AG08395 (cell line): ENCODE measurements around the gene CCDC33.

ENCODE experiments used
- DNase-seq: peaks from one replicate; pipeline ENCODE4 v3.0.0; 2012; ENCODE audit warnings: mixed read lengths, low spot score

The CCDC33 gene

DNA sequence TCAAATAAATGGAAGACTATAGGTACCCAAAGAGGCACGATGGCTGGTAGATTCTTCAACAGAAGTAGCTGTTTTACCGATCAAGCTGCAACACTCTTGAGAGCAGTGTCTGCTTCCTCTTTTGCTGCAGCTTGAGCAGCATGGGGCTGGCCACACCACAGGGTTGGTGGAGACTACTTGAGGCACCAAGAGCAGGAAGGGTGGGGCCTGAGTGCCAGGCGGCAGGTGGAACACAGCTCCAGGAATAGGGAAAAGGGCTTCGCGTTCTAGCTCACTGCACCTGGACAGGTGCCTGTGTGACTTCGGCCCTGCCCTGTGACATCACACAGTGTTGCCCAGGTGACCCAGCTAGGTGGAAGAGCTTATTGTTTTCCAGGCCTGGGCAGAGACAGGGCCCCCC, at the start of gene CCDC33:
TSS of gene CCDC33 (plus strand) at position 365 of the 400 bp plus-strand sequence. CDS start 394 bp downstream, outside the sequence.
- no peak for DNase-seq

DNA sequence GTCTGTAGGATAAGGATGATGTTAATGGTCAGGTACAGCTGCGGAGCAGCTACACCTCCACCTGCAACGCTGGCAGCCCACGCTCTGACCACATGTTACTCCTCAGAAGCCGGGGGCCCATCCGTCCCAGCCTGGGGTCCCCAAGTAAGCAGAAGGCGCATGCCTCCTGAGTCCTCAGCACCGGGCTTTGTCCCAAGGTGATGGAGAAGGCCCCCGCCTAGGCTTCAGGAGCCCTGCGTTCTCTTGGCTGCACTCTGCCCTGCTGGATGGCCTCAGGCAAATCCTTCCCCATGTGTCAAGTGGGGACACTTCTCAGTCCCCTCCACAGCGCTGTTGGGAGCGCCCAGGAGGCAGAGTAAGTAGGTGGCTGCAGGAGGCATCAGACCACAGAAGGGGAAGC, 47.9 kb upstream of the CCDC33 start:
- no peak for DNase-seq

DNA sequence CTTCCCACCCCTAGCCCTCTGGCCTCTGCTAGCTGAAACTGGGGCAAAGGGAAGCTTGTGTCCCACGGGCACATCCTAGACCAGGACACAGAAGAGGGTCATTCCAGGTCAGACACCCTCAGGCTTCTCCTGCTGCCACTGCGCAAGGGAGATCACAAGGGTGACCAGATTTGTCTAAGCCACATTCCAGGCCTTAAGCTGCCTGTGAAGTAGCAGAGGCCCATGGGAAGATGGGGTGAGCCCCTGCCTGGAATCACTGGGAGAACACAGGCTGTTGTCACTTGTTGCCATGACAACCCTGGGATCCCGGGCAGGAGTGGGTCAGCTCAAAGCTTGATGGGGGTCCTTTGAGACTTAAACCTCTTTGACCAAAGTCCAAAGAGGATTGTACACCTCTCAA, 44.3 kb upstream of the CCDC33 start:
- no peak for DNase-seq

DNA sequence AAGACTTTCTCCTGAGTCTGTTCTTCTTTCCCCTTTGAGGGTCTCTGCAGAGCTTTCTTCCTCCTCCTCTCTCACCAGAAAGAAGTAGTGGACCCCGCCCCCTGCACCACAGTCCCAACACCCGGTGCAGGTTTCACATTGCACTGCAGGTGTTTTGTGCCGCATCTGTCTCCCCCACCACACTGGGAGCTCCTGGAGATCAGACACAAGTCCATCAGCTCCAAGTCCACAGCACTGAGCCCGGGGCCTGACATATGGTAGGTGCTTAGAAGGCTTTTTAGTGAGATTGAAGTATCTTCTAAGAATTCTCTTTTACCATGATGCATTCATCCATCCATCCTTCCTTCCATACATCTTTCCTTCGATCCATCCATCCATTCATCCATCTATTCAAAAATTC, 43.4 kb upstream of the CCDC33 start:
- DNase-seq: no peak

GRCh38 chr15:74193299-74193718, 42.8 kb upstream of the CCDC33 start:
- peak; percentile 84 for DNase-seq

DNA sequence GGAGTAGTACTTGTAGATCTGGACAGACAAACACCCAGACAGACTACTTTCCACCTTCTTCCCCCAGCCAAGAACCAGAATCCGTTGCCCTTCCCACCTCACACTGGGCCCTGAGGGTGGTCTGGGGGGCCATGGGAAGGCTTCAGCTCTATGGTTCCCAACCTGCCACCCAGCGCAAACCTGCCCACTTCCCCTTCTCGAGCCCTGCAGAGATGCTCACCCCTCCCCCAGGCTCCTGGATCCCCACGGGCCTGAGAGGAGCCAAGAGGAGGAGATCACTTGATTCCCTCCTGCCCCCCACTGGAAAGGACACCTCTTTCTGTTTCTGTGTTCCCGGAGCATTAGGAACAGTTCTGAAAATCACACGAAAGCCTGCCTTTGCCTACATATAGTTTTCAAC, 42.2 kb upstream of the CCDC33 start:
- no peak for DNase-seq

DNA sequence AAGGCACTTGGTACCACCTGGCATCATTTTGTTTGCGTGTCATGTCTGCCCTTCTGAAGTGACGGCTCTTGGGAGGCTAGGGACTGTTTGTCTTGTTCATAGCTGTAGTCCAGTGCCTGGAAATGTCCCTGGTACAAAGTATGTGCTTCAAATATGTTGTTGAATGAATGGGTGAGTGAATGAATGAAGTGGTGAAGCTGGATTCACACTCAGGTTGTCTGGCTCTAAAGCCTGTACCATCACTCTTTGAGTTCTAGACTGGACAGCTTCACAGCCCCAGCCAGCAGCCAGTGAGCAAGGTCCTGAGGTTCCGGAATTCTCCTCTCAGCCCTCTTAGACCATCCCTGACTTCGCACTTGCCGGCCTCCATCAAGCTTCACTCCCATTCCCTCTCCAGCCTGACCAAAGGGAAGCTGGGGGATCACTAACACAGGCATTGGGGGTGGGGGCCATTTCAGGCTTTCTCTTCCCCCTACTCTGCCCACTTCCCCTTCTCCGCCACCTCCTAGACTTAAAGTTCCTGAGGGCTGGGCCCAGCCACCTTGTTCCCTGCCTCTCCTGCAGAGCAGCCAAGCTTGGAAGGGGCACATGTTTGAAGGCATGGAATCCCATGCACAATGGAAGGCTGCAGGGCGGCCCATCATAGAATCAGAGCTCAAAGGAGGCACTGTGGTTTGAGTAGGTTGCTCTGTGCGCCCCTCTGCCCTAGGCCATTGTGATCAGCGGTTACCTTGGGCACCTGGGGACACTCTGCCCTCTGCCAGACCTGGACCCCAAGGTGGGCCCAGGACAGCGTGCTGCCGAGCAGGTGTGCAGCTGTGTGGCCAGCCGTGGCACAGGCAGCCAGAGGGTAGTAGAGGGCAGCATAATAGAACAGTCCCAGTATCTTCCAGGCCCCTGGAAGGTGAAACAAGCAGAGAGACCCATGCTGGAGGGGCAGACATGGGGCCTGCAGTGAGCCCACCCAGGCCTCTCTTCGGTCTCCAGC, 41.3 kb upstream of the CCDC33 start:
- DNase-seq: no peak

DNA sequence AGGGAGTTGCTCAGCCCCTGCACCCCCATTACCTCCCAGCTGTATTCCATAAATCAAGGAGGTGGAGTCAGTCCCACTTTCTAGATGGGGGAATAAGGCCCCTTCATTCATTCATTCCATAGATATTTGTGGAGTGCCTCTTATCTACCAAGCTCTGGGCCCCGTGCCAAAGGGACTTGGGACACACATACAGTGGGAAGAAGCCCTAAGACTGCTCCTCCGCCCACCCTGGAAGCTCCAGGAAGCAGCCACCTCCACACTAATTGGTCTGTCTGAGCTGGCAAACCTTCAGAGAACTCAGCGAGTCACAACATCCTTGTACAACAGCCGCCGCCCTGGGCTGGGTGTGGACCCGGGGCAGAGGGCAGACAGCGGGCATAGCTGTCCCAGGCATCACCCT, 40.0 kb upstream of the CCDC33 start:
- peak; percentile 89 for DNase-seq

DNA sequence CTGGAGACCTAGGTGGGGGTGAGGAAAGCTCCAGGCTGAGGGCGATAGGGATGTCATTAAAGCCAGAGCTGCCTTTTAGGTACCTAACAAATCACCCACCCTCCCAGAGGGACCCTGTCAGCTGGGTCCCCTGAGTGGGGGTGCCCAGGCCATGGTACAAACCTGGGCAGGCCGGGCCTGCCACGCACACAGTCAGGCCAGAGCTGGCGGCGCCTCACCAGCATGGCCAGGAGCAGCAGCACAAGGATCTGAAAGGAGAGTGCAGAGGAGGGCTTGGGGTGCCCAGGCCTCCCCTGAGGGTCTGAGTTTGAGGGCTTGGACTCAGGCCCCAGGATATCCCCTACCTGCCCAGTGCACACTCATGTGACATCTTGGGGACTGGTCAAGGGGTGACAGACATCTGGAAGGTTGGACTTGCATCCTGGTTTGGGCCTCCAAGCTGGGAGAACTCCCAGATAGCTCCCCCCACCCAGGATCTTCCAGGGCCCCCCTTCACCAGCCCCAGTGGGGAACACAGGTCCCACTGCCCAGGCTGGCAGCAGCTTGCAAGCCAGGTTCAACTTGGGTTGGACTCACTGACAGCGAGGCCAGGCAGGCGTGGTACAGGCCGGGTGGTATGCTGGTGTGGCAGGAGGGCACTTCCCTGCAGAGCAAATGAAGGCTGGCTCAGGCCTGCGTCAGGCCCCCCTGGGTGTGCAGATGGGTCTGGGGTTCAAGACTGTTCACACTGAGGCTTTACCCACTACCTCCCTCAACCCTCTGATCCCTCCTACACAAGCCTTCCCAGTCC, 38.8 kb upstream of the CCDC33 start:
- no peak for DNase-seq

GRCh38 chr15:74199297-74199652, 36.9 kb upstream of the CCDC33 start:
- DNase-seq: no peak

DNA sequence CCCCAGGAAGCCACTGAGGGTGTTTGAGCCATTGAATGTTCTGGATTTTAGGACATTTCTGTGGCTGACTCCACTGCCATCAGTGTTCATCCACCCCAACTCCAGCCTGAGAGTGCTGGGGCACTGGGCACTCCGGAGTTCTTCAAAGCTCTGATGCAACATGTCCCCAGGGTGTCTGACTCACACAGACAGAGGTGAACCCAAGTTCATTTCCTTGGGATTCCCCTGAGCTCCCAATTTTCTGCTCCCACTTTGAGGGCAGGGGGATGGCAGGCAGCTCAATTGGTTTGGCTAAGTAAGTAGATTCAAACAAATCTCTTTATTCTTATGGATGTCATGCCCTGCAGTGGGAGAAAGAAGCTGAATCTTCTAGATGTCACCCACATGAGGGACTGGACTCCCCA, 35.7 kb upstream of the CCDC33 start:
- DNase-seq: peak; percentile 75

DNA sequence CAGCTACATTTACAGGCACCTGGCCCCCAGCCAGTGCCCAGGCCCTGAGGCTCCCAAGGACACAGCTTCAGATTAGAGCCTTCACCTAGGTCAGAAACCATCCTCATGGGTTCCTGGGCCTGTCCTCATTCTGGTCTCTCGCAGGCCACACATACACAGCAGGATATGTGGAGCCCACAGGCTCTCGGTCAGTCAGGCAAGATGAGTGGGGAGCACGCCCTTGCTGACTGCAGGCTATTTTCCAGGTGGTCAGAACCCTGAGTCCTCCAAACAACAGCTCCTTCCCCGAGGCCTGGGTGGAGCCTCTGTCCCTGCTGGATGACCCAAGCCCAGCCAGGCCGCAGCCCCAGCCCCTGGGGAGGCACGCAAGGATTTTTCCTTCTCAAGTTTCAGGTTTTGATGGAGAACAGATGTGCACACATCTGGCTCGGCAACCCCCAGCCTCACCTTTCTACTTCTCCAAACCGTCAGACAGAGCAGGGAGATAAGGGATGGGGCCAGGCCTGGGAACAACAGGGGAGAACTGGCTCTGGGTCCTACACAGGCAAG, 35.2 kb upstream of the CCDC33 start:
- peak; percentile 50 for DNase-seq

- no peak for DNase-seq
Observed at GRCh38 chr15:74201710-74202420, 34.3 kb upstream of the CCDC33 start.

GRCh38 chr15:74202452-74203401, 33.4 kb upstream of the CCDC33 start, which contains the start of gene STRA6:
Gene STRA6, minus strand, starts transcription at chr15:74202787. Its CDS starts 520 bp downstream, at chr15:74202267.
- no peak for DNase-seq

DNA sequence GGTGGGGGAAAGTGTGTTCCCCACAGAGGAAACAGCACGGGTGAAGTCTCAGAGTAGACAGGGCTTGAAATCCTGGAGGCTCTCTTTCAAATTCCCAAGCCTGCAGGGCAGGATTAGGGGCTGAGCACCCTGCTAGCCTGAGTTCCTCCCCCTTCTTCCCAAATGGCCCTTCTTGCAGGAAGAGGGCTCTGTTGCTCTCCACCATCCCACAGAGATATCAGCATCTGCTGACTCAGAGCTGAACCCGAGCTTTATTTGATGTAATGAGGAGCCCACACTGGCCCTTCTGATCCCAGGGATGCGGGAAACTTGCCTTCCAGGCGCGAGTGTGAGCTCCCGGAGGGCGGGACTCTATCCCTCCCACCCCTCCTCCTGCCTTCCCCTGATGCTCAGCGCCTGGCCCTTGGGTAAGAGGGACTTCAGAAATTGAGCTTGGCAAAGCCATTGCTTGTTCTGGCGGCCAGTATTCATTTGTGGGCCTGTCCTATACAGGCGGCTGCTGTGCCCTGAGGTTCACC, 32.2 kb upstream of the CCDC33 start:
- DNase-seq: peak; percentile 34

GRCh38 chr15:74205582-74205947, 30.6 kb upstream of the CCDC33 start:
- DNase-seq: no peak

DNA sequence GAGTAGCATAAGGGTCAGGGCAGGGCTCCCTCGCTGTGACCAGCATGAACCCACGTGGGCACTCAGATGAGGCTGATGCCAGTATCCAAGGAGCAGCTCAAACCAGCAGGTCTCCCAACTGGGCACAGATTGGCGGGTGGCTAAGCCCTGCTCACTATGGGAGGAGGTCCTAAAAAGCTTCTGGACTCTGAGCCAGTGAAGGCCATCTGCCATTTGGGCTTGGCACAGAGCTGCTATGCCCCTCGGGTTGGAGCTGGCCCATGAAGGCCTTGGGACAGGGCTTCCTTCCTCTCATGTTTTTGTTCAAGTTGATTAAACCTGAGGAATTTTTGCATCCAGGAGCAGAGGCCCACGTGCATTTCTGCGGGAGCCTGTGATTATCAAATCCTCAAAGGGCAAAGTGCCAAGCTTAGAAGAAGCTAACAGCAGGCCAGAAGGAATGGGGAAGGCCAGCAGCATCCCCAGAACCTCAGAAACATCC, 29.3 kb upstream of the CCDC33 start:
- no peak for DNase-seq

DNA sequence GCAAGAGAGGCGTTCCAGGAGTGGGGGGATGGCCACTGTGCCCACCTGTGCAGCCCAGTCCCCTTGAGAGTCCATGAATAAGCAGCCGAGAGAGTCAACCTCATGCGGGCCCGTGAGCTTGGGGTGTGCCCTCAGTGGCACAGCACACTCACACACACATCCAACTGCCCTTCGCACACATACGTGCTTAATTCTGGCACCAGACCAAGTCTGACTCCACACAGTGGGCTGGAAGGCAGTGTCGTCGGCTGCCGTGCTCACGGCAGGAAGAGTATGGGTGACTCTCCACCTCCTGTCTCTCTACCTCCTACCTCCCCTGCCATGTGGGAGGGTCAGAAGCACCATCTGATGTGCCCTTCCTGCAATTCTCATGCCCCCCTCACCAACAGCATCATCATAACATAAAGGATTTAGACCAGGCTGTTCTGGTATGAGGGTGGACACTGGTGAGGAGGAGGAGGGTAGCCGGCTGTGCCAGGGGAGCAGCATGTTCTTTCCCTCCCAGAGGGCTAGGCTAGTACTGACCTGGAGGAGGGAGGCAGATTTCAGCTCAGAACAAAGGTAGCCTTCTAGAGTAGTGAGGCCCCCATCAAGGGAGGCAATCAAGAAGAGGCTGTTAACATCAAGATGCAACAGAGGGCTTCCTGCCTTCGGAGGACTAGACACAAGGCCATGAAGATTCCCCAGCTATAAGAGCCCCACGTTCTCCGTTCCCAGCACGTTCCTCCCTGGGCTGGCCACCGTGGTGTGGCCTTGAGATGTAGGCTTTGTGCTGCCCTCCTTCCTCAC, 28.3 kb upstream of the CCDC33 start:
- DNase-seq: no peak

- no peak for DNase-seq
Observed at GRCh38 chr15:74208496-74208895, 27.6 kb upstream of the CCDC33 start.
